HG03135 (cell line): ENCODE data around the gene C1QTNF12.

ENCODE experiments used
- ATAC-seq: cut with Tn5 transposase; IDR thresholded peaks from one replicate; pipeline ENCODE4 v1.9.1; 2021; ENCODE audit warnings: mild to moderate bottlenecking, moderate library complexity; ENCODE audit not compliant: unreplicated experiment

C1QTNF12 gene

DNA sequence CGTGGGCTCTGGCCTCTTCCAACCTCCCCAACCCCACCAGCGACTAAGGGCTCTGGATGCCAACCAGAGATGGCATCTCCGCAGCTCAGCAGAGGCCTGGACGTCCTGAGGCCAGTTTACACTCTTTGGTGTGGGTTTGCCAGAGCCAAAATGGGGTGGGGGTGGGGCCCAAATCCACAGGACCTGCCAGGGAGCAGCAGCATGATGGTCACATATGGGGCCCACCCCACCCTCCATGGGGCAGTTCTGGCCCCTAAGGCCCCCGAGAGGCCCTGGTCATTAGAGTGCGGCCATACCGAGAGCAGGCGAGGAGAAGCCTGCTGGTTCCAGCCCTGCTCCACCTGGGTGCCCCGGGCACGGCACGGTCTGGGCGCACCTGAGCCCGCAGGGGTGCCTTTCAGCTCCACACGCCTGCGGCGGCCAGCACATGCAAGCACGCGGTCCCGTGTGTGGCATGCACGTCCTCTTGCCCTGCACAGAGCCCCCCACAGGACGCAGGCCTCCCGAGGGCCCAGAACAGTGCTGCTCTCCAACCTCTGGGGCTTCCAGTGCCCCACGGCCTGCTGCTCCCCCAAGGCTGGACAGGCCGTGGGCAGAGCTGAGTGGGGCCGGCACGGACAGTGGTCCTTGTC, 4.8 kb downstream of the C1QTNF12 start:
- ATAC-seq: no peak

DNA sequence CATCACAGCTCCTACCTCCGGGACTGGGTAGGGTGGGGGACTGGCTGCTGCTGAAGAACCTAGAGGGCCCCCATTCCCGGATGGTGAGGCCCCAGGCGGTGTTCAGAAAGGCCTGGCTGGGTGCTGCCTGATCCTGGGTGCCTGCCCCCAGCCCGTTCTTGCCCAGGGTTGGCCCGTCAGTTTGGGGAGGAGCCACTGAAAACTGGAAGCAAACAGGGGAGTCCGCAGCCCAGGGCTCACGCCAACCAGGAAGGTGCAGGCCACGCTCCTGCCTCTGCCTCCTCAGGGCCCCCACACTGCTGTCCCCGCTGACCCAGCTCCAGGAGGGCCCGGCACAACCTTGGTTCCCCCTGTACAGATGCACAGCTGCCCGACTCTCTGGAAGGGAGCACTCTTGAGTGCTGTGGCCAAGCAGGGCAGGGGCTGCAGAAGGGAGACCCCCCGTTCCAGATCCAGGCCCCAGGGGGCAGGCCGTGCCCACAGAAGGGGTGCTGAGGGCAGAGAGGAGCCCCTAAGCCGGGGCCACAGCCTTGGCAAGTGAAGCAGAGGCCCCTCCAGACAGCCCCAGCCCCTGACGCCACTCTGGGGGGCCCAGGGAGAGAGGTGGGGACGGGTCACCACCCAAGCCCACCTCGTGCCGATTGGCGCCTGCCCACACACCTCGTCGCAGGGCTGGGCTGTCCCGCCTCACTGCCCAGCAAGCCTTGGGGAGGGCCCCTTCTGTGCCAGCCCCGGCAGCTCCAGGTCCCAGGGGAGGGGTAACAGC, 5.5 kb downstream of the C1QTNF12 start:
- no peak for ATAC-seq

DNA sequence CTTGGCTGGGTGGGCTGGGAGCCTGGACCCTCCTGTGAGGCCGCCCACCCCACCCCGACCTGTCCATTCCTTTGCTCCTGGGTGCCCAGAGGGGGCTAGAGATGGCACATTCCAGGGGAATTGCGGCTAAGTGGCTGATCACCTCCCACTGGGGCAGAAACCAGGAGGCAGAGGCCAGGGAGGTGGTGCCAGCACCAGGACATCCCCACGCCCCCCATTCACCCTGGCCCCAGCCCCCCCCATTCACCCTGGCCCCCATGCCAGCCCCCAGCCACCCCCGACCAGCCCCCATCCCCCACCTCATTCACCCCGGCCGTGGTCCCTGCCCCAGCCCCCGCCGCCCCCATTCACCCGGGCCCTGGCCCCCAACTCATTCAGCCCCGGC, 6.2 kb downstream of the C1QTNF12 start:
- no peak for ATAC-seq

DNA sequence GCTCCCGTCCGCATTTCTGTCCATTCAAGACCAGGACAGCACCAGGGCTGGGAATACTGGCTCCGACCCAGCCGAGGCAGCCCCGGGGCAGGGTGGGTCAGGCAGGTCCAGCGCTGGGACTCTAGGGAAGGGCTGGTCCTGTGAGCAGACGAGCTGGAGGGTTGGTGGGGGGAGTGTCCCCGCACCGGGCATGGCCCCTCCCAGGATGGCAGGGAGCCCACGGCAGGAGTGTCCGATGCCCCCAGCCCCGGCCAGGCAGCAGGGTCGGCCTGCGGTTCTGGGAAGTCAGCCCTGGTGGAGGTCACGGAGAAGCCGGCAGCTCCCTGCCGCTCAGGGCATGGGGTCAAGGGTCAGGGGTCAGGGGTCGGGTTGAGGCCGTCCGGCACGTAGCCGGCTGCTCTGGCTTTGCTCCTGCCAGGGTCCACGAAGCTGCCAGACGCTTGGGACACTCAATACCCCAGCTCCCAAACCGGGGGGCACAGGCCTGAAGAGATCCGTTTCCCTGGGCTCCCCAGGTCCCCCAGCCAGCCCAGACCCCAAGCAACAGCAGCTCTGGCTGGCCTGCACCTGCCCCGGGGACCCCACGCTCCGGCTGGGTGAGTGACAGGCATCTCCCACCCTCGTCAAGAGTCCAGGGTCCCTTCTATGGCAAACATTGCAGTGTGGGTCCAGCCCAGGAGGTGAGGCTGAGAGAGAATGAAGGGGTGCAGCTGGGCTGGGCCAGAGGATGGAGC, 6.7 kb downstream of the C1QTNF12 start:
- ATAC-seq: no peak

DNA sequence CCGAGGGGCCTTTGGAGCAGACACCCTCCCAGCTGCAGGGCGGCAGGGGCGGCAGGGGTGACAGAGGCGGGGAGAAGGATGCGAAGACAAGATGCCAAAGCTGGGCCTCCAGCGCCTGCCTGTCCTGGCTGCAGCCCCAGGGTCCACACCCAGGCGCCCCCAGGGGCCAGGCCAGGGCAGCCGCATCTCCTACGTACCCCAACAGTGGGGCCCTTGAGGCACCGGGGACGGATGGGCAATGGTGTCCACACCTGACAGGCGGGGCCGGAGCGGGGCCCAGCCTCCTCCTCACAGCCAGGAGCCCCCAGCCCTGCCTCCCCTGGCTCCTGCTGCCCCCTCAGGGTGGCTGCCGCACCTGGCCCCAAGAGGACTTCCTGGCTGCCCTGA, 7.3 kb downstream of the C1QTNF12 start:
- no peak for ATAC-seq

DNA sequence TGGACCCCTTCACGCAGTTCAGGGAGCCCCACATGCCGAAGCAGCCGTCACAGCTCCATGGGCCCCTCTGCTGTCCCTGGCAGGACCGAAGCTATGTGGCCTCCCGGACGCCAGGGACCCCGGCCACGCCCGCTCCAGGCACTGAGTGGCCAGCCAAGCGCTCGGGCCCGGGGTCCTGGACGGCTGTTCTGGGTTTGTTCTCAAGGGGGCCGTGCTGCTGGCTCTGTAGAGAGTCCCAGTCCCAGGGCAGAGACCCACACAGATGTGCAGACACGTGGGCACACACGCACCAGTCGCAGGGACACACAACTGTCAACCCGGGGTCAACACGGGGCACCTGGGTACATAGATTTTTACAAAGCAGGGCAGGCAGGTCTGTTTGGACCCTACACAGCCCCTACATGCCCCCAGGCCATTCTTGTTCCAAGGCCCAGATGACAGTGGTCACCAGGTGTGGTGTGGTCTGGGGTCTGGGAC, 7.8 kb downstream of the C1QTNF12 start:
- ATAC-seq: no peak

DNA sequence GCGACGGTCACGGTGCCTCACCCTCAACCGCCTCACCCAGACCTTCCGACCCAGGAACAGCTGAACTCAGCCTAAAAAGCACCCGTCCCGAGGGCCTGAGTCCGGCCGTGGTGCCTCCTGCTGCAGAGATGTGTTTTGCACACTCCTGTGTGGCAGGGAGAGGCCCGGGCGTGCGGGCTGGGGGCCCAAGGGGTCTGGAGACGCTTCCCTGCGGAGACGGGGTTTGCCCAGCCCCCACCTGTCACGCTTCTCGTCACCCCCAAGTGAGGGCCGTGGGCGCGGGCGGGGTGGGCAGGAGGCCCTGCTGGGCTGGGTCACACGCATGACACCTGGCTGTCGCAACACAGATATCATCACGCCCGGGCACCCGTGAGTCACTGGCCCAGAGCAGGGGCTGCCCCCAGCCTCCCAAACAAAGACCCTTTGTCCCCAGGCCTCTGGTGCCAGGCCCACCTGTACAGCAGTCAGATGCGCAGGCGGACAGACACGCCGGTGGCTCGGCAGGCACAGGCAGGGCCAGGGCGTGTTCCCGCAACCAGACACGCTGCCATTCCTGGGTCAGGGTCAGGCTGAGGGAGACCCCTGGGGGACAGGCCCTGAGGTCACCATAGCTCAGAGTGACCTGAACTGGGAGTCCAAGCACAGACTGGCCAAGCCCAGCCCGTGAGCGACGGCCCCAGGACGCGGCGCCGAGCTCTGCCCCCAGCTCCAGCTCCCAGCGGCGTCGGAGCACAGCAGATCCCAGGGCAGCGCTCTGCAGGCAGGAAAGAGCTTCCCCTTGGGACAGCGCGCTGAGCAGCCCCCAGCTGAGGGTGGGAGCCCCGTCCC, 8.4 kb downstream of the C1QTNF12 start:
- no peak for ATAC-seq

DNA sequence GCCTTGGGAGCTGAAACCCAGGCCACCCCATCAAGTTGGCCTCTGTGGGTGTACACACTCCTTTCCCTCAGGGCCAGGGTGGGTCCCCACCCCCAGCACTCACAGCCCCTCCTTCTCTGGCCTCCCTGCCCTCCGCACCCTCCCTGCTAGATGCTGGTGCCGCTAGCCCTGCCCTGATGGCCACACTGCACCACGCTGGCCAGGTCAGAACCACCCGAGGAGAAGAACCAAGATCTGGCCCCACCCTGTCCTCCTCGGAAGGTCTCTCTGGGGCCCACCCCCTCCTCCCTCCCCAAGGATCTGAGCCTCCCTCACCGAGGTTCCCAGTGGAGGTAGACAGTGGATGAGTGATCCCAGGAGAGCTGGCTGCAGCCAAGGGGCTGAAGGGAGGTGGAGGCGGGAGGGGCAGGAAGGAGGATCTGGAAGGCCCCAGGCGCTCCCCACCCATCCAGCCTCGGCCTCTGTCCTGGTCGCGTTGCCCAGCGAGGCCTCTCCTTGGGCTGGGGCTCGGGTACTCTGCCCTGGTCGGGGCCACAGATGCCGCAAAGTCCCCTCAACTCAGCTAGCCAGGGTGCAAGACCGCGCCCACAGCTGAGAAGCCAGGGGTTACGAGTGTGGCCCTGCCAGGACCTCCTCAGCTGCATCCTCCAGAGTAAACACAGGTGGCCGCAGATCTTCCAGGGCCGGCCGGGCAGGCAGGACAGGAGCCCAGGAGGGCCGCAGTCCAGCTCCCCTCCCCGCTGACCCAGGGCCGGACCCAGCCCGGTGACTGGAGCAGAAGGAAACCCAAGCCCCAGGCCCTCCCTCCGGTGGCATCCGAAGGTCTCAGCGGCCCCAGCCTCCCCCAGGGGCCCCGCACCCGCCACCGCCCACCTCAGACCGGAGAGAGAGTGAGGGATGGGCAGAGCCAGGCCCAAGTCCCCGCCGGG, 9.3 kb downstream of the C1QTNF12 start:
- ATAC-seq: no peak

DNA sequence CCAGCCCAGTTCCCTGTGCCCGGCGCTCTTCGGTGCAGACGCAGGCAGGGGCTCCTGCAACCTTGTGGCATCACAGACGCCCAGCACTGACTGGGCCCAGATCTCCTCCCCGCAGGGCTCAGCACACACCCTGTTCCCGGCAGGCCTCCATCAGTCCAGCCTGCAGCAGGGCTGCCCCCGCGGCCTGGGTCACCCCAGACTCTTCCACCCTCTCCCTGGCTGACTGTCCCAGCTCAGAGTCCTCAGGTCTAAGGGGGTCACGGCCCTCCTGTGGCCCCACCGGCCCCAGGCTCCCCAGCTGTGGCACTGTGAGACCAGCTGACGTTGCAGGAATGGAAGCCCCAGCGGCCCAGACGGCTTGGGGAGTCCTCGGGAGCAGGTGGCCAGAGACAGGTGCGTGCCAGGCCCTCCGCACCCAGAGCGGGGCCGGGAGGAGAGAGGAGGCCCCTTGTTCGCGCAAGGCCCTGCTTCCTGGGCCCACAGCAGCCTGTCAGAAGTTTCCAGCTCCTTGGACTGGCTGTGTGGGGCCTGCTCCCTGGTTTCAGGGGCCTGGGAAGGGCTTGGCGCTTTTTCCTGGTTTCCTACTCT, 10.3 kb downstream of the C1QTNF12 start:
- no peak for ATAC-seq

DNA sequence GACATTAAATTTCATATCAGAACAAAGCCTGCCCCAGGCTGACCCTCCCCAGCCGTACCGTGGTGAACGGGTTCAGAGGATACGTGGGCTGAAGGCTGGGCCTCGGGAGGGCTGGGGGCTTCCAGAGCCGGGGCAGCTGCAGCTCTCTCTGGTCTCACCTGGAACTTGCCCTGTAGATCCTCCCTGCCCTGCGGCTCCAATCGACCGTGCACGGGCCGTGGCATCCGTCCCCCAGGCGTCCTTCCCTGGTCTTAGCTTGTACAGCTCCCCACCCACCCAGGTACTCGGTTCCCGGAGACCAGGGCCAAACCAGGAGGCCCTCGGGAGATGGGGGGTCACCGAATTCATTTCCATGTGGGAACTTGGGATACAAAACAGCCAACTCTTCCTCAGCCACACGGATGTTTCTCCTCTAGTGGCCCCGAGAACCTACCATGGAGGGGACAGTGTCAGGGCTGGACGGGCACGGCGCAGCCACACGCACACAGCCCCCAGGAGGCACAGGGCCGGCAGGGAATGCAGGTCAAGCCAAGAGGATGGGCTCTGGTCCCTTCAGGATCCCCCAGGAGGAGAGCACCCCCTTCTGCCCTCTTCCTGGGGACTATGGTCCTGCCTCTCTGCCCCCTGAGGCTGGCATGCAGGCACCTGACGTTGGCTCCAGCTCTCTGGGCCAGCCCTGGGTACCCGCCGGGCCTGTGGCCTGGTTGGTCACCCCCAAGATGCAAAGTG, 11.3 kb downstream of the C1QTNF12 start:
- ATAC-seq: no peak

DNA sequence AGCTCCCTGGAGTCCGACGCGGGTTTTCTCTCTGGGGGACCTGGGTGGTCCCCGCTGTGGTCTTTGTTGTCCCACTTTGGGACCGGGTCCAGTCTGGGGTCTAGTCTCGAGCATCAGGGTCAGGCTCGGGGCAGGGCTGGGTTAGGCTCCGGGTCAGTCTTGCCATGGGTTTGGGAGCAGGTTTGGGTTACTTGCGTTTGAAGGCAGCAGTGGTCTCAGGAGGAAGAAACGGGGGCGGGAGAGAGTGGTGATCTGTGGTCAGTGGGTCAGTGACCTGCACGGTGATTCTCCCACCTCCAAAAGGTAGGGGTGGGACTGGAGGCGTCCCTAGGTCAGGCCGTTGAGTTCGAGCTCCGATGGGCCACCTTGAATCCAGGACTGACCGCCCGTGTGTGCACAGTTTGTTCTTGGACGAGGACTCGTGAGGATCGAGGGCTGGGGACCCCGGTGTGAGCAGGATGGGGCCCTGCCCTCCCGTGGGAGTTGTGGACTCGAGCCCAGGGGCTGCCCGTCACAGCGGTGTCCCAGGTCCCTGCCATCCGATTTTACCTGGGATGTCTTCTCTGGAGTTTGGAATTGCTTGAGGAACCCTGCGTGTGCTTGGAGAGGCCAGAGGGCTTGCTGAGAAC, 12.2 kb downstream of the C1QTNF12 start:
- ATAC-seq: no peak

DNA sequence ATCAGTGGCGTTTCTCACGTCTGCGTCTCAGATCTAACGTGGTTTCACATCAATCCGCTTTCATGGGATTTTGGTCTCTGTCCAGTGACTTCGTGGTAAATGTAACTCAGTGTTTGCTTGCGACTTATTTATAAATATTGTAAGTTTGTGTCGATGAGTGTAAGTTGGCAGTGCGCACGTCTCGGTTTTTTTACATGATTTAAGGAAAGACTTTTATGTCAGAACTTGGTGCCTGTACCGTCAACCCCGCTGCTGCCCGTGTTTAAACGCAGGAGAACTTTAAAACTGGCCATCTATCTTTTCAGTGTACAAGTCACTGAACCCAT, 13.0 kb downstream of the C1QTNF12 start:
- no peak for ATAC-seq

DNA sequence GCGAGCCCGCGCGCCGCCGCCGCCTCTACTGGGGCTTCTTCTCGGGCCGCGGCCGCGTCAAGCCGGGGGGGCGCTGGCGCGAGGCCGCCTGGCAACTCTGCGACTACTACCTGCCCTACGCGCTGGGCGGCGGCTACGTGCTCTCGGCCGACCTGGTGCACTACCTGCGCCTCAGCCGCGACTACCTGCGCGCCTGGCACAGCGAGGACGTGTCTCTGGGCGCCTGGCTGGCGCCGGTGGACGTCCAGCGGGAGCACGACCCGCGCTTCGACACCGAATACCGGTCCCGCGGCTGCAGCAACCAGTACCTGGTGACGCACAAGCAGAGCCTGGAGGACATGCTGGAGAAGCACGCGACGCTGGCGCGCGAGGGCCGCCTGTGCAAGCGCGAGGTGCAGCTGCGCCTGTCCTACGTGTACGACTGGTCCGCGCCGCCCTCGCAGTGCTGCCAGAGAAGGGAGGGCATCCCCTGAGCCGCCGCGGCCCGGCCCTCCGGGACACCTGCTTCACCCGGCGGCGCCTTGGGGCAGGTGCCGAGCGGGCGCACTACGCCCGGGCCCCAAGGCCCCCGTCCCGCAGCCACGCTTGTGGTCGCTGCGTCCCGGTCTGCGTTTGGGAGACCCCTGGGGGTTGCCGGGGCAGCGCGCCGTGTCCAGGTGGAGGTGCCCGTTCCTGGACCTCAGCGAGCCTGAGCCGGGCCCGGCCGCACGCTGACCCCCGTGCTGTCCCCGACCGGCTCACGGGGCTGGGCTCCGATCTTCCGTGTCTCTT, 13.5 kb downstream of the C1QTNF12 start:
- ATAC-seq: no peak

DNA sequence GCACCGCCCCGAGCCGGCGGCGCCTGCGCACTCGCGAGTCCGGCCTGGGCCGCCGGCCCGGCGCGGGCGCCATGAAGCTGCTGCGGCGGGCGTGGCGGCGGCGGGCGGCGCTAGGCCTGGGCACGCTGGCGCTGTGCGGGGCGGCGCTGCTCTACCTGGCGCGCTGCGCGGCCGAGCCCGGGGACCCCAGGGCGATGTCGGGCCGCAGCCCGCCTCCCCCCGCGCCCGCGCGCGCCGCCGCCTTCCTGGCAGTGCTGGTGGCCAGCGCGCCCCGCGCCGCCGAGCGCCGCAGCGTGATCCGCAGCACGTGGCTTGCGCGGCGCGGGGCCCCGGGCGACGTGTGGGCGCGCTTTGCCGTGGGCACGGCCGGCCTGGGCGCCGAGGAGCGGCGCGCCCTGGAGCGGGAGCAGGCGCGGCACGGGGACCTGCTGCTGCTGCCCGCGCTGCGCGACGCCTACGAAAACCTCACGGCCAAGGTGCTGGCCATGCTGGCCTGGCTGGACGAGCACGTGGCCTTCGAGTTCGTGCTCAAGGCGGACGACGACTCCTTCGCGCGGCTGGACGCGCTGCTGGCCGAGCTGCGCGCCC, 14.2 kb downstream of the C1QTNF12 start, which contains the start of gene B3GALT6:
B3GALT6 (plus strand) TSS at position 30 of the 588 bp plus-strand sequence; CDS start at position 72, 42 bp downstream.
- ATAC-seq: no peak

DNA sequence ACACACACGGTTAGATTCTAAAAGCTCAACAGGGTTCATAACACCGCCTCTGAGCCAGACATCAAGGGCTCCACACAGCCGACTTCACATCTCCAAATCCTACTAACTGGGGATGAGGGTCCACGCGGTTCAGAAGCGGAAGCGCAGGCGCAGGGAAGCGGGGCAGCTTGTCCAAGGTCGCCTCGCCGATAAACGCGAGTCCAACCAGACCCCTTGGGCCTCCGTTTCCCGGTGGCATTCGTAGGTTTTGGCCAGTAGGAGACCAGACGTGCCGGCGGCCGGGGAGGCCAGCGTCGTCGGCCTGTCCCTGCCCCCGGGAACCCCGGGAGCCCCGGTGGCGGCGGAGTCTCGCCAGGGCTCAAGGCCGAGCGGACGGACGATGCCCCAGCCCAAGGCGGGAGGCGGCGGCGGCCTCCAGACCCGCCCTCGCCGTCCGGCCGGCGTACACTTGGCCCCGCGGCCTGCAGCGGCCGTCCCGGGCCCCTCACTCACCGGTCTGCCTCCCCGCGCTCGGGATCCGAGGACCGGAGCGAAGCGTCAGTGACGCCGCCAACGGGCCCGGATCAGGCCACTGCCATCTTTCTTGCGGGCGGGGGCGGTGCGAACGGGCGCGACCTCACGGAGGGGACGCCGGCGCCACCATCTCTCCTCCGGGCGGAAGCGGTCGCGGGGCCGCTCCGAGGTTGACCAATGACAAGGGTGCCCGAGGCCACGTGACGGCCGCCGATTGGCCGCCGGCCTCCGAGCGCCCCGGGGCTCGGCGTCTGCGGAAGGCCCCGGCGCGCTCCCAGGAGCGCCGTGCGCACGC, 14.9 kb downstream of the C1QTNF12 start, which contains the start of gene SDF4:
SDF4 (minus strand) TSS at position 602 of the 808 bp plus-strand sequence. CDS start 3,229 bp downstream, outside the sequence.
- peak; percentile 89 for ATAC-seq

DNA sequence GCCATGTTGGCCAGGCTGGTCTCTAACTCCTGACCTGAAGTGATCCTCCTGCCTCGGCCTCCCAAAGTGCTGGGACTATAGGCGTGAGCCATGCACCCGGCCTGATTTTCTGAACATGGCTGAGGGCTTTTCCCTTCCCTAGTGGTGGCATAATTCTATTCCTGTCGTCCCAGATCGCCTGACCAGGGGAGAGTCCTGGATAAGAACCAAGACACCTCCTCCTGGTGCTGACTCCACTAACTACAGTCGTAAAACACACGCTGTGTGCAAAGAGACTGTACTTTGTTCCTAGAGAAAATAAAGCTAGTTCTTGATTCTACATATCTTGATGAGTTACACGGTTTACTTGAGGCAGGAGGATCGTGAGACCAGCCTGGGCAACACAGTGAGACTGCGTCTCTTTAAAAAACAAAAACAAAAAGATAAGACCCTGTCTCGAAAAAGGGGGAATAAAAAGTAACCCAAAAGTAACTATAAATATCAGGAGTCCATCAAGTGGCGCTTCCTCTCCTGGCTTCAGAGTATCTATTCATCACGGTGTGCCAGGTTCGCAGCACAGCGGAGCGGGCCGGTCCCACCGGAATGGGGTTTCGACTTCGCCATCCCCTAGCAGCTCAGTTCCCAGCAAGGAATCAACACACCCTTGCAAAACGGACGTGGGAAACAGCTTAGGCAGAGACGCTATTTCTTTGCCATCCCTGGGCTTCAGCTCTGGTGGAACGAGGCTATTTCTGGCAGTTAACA, 15.7 kb downstream of the C1QTNF12 start:
- no peak for ATAC-seq
